Suppressor macrophage treated with lipopolysaccharide for 4 hours (primary cell): Measurements from ENCODE around the gene OR6M1.

ENCODE experiments used
- DNase-seq: peaks from one replicate; pipeline ENCODE4 v3.0.0-alpha.2; 2020

Gene OR6M1, protein sequence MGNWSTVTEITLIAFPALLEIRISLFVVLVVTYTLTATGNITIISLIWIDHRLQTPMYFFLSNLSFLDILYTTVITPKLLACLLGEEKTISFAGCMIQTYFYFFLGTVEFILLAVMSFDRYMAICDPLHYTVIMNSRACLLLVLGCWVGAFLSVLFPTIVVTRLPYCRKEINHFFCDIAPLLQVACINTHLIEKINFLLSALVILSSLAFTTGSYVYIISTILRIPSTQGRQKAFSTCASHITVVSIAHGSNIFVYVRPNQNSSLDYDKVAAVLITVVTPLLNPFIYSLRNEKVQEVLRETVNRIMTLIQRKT

DNA sequence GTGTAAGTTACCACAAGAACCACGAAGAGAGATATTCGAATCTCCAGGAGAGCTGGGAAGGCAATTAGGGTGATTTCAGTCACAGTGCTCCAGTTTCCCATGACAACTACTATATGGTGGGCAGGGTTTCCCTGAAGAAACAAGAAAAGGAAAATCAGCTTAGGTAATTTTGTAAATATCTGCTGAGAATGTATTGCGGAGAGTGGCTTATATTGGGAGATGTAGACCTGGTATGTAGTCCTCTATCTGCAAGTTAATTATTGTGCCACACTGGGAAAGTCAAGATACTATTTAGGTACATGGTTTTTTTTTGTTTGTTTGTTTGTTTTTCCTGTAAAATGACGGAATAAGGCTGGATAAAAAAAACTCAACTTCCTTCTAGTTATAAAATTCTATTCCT, at the start of gene OR6M1:
Gene OR6M1 (minus strand): TSS at position 101 of the 400 bp plus-strand sequence. CDS start 0 bp downstream, at position 101.
- DNase-seq, result no peak

DNA sequence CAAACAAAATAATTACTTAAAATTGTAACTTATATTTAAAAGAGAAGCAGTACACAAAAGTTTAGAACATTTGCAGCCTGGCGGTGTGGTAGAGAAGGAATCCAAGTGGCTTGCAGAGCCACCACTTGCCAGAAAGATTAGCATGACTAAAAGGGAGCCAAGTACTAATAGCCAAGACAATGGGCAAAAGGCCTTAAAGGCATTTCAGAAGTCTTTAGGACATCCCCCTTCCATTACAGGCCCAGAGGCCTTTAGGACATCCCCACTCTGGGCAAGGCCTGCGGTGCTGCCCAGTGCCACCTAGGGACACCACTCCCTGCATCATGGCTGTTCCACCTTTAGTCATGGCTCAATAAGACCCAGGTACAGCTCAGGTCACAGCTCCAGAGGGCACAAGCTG, 46.9 kb upstream of the OR6M1 start:
- DNase-seq, result no peak

DNA sequence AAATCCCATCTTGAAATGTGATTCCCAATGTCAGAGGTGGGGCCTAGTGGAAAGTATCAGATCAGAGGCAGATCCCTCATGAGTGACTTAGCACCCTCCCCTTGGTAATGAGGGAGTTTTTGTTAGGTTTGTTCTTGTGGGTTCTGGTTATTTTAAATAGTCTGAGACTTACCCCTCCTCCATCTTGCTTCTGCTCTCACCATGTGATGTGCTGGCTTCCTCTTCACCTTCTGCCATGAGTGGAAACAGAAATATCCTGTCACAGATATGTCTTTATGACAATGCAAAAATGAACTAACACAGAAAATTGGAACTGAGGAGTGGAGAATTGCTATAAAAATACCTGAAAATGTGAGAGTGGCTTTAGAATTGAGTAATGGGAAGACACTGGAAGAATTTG, 46.2 kb upstream of the OR6M1 start:
- DNase-seq, result no peak

DNA sequence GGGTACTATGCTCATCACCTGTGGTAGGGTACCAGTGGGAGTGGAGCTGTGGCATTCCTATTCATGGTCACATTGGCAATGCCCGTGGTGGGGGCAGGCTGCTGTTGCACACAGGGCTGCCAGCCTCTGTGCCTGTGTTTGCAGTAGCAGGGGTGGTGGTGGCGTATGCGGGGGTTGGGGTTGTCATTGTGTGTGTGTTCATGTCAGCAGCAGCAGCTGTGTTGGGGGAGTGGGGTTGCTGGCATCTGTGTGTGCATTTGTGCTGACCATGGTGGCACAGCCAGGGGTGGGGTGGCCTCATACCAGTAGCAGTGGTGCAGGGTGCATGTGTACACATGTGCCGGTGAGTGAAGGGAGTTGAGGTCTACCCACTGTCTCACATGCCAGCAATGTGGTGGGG, 45.0 kb upstream of the OR6M1 start:
- DNase-seq, result no peak

DNA sequence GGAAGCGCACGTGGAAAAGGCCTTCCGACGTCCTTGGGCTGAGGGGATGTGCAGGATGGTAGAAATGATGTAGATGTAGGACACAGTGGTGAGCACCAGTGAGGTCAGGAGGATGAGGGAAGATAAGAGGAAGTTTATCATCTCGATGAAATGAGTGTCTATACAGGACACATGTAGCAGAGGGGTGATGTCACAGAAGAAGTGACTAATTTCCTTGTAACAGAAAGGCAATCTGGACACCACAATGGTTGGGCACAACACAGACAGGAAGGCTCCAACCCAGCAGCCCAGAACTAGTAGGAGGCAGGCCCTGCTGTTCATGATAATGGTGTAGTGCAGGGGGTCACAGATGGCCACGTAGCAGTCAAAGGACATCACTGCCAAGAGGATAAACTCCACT, 35.0 kb upstream of the OR6M1 start:
- DNase-seq, result peak; percentile 8

DNA sequence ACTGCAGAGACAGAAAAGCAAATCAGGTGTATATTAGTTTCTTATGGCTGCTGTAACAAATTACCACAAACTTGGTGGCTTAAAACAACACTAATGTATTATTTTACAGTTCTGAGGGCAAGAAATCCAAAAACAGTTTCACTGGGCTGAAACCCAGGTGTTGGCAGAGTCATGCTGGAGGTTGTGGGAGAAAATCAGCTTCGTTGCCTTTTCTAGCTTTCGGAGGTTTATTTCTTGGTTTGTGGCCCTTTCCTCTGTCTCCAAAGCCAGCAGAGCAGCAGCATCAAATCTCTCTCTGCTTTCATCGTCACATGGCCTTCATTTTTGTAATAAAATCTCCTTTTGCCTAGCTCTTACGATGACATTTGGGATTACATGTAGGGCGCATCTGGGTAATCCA, 33.0 kb upstream of the OR6M1 start:
- DNase-seq, result no peak

DNA sequence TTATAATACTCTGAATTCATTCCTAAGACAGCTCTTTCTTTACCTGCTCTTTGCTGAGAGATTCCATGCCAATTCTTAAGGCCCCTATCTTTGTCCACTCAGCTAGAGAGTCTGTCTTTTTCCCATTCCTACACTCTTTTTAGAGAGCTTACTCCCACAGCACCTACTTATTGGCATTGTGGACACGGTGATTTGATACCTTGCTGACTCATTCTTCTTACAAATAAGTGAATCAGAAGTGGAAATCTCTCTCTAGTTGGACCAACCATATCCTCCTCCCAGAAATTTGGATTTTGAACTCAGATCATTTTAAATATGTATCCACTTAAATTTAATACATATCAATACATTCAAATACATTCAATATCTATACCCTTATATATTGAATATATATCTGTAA, 32.5 kb upstream of the OR6M1 start:
- DNase-seq, result no peak

DNA sequence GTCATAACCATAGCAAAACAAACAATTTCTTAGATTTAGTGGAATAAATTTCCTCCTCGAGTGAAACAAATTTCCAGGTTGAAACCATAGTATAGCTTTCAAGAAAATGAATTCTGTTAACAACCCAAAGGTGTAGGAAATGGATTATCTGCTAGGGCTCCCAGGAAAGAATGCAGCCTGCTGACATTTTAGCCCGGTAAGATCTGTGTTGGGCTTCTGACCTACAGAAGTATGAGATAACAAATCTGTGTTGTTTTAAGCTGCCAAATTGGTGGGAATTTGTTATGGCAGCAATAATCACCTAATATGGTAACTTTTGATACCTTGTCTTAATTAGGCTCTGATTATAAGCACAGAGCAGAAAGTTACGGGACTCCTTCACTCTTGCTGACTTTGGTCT, 32.0 kb upstream of the OR6M1 start:
- no peak for DNase-seq

DNA sequence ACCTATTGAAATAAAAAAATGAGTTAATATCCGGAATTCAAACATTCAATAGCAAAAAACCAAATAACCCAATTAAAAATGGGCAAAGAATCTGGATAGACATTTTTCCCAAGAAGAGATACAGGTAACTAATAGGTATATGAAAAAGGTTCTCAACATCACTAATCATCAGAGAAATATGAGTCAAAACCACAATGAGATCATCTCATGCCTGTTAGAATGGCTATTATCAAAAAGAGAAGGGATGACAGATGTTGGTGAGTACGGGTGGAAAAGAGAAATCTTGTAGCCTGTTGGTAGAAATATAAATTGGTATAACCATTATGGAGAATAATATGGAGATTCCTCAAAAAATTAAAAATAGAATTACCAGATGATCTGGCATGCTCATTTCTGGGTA, 26.9 kb upstream of the OR6M1 start:
- DNase-seq, result no peak

DNA sequence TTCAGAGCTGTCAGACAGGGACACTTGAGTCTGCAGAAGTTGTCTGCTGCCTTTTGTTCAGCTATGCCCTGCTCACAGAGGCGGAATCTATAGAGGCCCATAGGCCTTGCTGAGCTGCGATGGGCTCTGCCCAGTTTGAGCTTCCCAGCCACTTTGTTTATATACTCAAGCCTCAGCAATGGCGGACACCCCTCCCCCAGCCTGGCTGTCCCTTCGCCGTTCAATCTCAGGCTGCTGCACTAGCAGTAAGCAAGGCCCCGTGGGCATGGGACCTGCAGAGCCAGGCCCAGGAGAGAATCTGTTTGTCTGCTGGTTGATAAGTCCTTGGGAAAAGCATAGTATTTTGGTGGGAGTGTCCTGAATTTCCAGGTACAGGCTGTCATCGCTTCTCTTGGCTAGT, 23.6 kb upstream of the OR6M1 start:
- DNase-seq, result no peak

DNA sequence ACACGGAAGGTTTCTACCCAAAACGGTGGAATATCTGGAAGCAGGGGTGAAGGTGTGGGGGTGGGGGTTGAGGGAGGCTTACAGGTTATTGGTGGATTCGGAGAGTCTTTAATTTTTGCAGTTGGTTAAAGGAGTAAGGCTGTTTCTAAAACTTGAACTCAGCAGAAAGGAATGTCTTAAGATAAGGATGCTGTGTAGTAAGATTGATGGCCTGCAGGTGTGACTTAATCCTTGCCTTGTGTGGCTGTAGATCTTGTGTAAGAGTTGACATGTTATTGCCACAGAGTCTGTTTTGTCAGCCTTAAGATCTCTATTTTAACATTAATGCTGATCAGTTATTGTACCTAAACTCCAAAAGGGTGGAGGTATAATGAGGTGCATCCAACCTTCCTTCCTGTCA, 16.4 kb upstream of the OR6M1 start:
- DNase-seq, result no peak

DNA sequence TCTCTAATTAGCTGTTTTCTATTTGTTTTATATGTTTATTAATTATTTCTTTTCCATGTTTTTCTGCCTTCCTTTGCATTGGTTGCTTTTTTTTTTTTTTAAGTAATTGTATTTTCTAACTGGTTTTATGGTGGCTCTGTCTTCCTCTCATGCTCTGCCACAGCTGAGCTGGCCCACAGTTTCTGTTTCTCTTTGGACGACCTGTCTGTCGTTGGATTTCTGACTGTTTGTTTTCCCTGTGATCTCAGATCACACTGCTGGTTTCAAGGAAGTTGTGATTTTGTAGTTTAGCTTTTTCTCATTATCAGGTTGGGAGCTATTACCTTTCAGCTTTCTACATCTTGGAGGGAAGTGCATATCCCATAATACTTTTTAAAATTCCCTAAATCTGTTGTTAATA, 15.9 kb upstream of the OR6M1 start:
- no peak for DNase-seq

DNA sequence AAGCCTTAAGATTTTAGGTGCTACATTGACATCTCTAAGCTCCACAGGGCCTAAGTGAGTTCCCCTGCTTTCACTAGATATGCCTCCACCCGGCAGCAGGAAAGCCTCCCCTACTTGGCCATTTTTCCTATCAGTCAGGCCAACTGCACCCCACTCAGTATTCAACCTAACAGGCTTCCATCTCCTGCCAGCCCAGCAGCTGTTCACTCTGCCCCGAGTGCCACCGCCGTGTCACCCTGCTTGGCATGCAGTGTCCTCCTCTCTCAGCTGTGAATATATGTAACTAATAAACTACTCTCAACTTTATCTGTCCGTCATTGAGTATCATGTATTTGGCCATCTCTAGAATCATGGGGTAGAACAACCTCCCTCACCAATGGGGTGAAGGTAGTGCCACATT, 9.0 kb upstream of the OR6M1 start:
- DNase-seq, result no peak

DNA sequence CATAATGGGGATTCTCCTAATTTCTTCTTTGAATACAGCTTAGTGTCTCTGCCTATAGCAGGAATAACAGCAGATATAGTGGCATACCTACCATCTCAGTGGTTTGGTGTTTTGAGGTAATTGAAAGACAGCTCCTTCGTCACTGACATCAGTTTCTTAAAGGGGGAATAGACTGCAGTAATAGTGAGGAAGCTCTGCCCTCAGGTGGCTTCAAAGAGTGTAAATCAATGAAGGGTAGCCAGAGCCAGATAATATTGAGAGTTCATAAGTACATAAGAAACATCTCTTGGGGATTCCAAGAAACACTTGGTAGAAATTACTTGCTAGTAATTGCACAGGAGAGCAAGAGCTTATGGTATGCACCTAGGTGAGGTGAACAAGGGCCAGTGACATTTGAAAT, 4.4 kb downstream of the OR6M1 start:
- no peak for DNase-seq

DNA sequence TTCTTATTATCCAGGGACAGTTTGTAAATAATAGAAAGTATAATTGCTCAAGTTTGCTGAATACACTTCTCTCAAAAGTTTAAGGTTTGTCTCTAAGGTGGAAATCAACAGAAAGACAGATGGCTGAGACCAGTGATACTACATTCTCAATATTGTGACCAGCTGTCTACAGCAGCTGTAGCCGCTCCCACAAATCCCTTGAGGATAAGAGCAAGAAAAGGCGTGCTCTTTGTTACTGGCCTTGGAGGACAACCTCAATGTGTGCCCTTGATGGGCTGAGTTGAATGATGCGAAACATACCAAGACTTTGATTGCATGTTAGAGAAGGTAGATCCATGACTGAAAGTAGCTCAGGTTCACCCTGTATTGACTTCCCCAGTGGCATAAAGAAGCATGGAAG, 6.1 kb downstream of the OR6M1 start:
- DNase-seq, result no peak

DNA sequence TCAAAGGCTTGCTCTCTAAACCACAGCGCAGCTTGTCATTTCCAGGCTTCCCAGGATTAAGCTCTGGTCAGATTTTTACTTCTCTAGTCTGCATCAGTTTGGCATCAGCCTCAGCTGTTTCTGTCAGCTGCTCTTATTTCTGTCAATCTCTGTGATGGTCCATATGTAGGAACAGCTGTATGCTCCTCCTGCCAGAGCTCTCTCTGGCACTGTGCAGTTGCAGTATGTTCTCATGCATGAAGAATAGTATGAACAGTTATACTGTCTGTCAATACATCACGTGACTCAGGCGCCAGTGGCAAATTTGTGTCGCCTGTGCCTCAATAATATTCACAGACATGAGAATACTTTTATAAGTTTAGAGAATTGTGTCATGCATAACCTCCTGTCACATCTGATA, 6.7 kb downstream of the OR6M1 start:
- DNase-seq, result no peak

DNA sequence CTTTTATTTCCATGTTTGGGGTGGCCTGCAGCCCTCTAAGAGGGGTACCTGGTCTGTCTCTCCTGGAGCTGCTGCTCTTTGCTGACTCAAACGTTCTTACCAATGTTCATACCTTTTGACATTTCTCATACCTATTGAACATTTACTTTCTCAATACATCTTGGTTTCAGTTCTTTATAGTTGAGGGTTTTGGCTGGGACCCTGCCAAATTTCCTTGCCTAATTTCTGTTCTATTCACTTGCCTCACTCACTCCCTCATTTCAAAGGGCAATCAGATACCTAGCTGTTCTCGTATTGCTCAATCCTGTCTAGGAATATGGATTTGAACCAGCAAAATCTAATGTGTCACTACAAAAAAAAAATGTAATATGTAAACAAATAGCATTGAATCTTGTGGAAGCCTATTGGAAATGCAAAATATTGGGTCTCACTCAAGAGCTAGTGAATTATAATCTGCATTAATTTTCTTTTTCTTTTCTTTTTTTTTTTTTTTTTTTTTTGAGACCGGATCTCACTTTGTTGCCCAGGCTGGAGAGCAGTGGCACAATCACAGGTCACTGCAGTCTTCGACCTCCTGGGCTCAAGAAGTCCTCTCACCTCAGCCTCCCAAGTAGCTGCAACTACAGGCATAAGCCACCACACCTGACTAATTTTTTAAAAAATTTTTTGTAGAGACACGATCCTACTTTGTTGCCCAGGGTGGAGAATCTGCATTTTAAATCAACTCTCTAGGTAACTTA, 7.5 kb downstream of the OR6M1 start:
- no peak for DNase-seq

DNA sequence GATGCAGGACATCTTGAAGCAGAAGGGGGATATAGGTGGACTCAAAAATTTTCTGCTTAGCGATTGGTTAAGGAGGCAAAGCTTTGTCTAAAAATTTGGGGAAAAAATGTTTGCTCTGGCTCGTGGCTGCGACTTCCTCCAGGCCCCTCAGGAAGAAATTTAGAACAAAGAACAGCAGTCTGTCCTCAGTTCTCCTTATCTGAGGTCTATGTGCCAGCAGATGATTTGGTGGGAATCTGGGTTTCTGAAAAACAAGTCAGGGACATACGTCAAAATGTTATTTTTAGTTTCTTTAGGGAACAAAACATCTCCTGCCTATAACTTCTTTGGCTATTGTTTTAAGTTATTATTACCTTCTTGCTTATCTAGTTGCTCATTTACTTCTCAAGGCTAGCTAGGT, 8.1 kb downstream of the OR6M1 start:
- DNase-seq, result no peak

DNA sequence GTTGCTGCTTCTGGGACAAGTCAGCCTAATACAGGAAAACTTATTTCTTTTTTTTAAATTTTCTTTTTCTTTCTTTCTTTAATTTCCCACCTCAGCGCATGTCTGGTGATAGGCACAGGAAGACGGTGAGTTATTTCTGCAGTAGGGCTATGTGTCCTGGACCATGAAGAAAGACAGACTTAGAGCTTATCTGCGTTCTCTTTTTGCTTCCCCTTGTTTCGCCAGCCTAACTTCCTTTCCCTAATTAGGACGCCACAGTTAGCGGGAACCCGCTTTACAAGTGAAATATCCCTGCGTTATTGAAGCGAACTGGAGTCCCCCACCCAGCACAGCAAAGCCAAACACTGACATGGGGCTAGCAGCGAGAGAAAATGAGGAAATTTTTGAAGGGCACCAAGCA, 8.6 kb downstream of the OR6M1 start:
- DNase-seq, result no peak

DNA sequence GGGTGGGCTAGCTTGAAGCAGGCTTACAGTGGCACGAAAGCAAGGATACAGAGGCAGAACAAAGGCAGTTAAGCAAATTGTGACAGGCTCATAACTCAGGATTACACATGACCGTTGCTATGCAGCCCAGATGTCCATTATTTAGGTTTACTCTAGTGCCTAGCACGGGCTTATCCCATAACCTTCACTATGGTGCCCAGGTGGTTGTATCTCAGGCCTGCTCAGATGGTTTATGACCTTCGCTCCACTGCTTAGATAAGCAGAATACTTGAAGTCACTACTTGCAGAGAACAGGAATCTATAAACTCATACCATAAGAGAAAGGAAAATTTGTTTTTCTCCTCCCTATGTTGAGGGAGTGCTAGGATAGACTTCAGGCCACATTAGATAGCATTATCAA, 9.0 kb downstream of the OR6M1 start:
- no peak for DNase-seq

DNA sequence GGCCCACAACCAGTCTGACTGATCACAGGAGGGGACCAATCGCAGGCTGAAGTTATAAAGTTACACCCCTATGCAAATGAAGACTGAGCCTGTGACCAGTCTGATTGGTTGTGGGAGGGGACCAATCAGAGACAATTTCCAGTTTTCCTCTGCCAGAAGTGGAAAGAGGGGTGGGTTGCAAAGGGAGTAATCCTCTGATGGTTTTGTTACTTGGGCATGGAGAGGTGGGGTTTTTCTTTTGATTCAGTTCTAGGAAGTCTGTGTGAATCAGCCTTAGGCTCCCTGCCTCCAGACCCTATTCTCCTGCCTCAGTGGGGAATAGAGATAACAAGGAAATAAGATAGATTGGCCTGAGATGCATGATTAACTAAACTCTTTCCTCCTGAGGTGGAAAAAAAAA, 9.9 kb downstream of the OR6M1 start:
- no peak for DNase-seq

DNA sequence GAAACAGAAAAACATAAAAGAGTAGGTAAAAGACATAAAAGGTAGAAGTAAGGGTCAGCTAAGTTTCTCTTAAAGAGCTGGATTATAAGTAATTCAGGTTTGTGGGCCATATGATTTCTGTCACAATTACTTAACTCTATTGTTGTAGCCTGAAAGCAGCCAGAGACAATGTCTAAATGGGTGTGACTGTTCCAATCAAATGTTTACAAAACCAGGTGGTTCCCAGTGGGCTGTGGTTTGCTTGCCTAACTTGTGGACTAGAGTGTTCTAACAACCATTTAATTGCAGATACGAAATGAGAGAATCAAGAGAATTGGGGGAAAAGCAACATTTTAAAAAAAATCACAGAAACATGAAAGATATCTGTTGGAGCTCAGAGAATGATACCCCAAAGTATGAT, 22.6 kb downstream of the OR6M1 start:
- DNase-seq, result no peak

DNA sequence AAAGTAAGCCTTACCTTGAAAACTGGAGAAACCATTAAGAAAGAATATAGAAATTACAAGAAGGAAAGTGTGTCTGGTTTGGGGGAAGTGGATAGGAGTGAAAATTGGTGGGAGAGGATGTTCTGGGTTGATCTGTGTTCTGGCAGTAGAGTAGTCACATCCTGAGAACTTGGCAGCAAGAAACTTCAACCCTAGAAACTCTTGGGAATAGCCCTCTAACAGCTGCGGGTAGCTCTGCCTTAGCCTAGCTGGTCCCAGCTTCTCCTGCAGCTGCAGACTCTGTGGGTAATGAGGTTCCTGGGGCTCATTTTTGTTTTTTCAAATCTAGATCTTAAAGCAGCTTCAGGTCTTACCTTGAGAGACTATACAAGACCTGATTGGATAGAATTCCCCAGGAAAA, 27.6 kb downstream of the OR6M1 start:
- no peak for DNase-seq

DNA sequence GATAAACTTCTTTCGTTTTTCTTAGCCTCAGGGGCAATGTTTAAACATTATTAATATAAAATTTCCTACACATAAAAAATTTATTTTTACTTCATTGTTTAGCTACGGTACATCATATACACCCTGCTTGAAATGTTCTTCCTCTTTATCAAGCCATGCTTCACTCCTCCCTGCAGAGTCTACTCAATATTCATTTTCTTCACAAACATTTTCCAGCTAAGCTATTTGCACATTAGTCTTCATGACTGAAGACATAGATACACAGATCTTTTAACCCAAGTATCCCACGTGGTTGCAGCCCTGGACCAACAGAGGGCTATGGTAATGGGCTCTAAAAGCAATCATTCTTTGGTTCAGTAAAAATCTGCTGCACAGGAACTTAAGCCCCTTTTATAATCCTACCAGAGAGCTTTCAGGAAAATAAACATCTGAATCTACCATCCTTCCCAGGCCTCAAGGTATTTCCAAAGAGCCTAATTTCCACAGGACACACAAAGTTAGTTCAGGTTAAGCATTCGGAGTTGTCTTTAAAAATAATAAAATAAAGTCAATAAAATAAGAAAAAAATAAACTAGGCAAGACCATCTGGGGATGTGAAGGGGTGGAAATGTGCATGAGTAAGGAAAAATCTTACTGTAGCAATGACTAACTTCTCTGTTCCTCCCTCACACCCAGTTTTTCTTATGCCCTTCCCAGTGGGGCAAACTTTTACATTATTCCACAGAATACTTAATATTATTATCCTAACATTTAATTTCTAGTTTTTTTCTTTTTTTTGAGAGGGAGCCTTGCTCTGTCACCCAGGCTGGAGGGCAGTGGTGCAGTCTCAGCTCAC, 30.2 kb downstream of the OR6M1 start:
- DNase-seq, result no peak
